ENCODE measurements around the gene EDC4. TPM values are rescaled to one million over a fixed set of nuclear protein-coding genes. Genes with fewer than 3 reads are reported as not detected.
"Not testable (repeated sequence)": the region's sequence is repeated elsewhere in the genome, so short reads cannot be mapped to it uniquely, and the experiment has no call there.

EDC4 gene
- polyA plus RNA-seq, 4 donors: 80.6 to 93.6 (median 86.7) TPM

- no peak for DNase-seq (ENCODE audit: low read depth in 4 of 4, low spot score in 3 of 4)
Observed at GRCh38 chr16:67847064-67847861, 25.6 kb upstream of the EDC4 start, which contains the start of gene CENPT. Gene CENPT (minus strand): TSS chr16:67847693. CDS start chr16:67833859, 13,834 bp downstream.

- DNase-seq (ENCODE audit: low read depth in 4 of 4, low spot score in 3 of 4): no peak
Observed at GRCh38 chr16:67848118-67848517, 24.7 kb upstream of the EDC4 start.

- no peak for DNase-seq (ENCODE audit: low read depth in 4 of 4, low spot score in 3 of 4)
Observed at GRCh38 chr16:67853670-67854069, 19.2 kb upstream of the EDC4 start.

- no peak for DNase-seq (ENCODE audit: low read depth in 4 of 4, low spot score in 3 of 4)
Observed at GRCh38 chr16:67855789-67856188, 17.1 kb upstream of the EDC4 start.

- DNase-seq (ENCODE audit: low read depth in 4 of 4, low spot score in 3 of 4): no peak
Observed at GRCh38 chr16:67856927-67857546, 15.8 kb upstream of the EDC4 start.

GRCh38 chr16:67857547-67858233, 15.2 kb upstream of the EDC4 start:
- DNase-seq (ENCODE audit: low read depth in 4 of 4, low spot score in 3 of 4): no peak

- DNase-seq (ENCODE audit: low read depth in 4 of 4, low spot score in 3 of 4): no peak
Observed at GRCh38 chr16:67858500-67858899, 14.4 kb upstream of the EDC4 start.

GRCh38 chr16:67860589-67861398, 12.1 kb upstream of the EDC4 start:
- no peak for DNase-seq (ENCODE audit: low read depth in 4 of 4, low spot score in 3 of 4)

- DNase-seq (ENCODE audit: low read depth in 4 of 4, low spot score in 3 of 4): no peak
Observed at GRCh38 chr16:67861877-67862276, 11.0 kb upstream of the EDC4 start.

GRCh38 chr16:67862623-67863583, 9.9 kb upstream of the EDC4 start:
- no peak for DNase-seq (ENCODE audit: low read depth in 4 of 4, low spot score in 3 of 4)

GRCh38 chr16:67864044-67864443, 8.8 kb upstream of the EDC4 start:
- not testable (repeated sequence) for DNase-seq (ENCODE audit: low read depth in 4 of 4, low spot score in 3 of 4)

- DNase-seq (ENCODE audit: low read depth in 4 of 4, low spot score in 3 of 4): no peak
Observed at GRCh38 chr16:67864594-67864993, 8.3 kb upstream of the EDC4 start.

- DNase-seq (ENCODE audit: low read depth in 4 of 4, low spot score in 3 of 4): no peak
Observed at GRCh38 chr16:67865318-67865717, 7.5 kb upstream of the EDC4 start.

- DNase-seq (ENCODE audit: low read depth in 4 of 4, low spot score in 3 of 4): no peak
Observed at GRCh38 chr16:67868290-67868689, 4.6 kb upstream of the EDC4 start.

- DNase-seq (ENCODE audit: low read depth in 4 of 4, low spot score in 3 of 4): no peak
Observed at GRCh38 chr16:67869653-67870052, 3.2 kb upstream of the EDC4 start.

- DNase-seq (ENCODE audit: low read depth in 4 of 4, low spot score in 3 of 4): no peak
Observed at GRCh38 chr16:67871256-67871655, 1.6 kb upstream of the EDC4 start.

- no peak for DNase-seq (ENCODE audit: low read depth in 4 of 4, low spot score in 3 of 4)
Observed at GRCh38 chr16:67872131-67872630, 671 bp upstream of the EDC4 start.

- no peak for DNase-seq (ENCODE audit: low read depth in 4 of 4, low spot score in 3 of 4)
Observed at GRCh38 chr16:67873435-67874370, 851 bp downstream of the EDC4 start.
